CD4-positive, alpha-beta T cell treated with Interleukin-10 for 1 hour (primary cell): ENCODE data around the gene CIAO2B.
"Not testable (repeated sequence)": the region's sequence is repeated elsewhere in the genome, so short reads cannot be mapped to it uniquely, and the experiment has no call there.

Source experiments
- DNase-seq: peaks from one replicate; pipeline ENCODE4 v3.0.0-alpha.2; 2020

CIAO2B gene

DNA sequence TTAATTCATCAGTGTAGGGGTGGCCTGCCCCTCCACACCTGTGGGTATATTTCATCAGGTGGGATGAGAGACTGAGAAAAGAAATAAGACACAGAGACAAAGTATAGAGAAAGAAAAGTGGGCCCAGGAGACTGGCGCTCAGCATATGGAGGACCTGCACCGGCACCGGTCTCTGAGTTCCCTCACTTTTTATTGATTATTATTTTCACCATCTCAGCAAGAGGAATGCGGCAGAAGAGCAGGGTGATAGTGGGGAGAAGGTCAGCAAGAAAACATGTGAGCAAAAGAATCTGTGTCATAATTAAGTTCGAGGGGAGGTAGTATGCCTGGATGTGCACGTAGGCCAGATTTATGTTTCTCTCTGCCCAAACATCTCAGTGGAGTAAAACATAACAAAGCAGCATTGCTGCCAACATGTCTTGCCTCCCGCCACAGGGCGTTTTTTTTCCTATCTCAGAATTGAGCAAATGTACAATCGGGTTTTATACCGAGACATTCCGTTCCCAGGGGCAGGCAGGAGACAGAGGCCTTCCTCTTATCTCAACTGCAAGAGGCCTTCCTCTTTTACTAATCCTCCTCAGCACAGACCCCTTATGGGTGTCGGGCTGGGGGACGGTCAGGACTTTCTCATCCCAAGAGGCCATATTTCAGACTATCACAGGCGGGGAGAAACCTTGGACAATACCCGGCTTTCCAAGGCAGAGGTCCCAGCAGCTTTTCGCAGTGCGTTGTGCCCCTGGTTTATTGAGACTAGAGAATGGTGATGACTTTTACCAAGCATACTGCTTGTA is 21.4 kb upstream of the CIAO2B start:
- not testable (repeated sequence) for DNase-seq

DNA sequence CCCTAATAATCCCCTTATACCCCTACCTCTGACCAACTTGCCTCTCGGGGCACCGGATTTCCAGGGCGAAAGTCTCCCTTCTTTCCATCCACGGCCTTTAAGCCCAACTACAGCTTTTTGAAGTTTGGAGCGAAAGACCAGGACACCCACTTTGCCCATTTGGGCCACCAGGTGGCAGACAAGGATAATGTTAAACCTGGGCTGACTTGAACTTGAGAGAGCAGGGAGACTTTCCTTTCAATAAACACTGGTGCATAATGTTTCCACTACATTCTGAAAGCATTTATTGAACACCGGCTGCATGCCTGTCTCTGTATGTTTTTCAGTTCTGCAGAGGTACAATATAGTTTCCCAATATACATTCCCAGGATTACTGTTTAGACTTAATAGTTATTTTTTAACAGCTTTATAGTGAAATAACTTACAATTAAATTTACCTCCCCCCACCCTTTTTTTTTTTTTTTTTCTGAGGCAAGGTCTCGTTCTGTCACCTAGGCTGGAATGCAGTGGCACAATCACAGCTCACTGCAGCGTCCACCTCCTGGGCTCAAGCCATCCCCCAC is 20.0 kb upstream of the CIAO2B start:
- DNase-seq = peak; percentile 80

DNA sequence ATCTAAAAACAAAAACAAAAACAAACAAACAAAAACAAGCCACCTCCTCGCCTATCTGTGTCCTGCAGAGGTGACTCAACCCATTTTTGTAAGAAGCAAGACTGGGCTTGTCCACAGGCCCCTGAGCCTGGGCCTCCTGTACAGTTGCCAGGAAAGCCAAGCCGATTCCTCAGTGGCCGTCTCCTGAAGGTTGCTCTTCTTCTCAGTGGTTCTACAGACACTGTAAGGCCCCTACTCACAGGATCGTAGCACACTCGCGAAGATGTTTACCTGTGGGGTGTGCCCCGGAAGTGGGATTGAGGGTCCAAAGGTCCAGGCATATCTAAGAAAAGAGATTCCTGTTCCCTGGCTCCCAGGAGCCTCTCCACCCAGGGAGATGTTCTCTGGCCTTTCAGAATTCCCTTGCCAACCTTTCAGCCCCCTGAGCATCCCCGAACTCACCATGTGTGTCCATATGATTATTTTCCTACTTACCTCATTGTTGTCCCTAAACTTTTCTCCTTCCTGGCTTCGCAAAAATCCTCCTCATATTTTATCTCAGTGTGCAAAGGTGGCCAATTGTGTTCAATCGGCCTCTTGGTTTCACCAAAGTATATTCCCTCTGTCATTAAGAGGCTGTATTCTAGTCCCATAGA is 19.4 kb upstream of the CIAO2B start:
- DNase-seq = no peak

DNA sequence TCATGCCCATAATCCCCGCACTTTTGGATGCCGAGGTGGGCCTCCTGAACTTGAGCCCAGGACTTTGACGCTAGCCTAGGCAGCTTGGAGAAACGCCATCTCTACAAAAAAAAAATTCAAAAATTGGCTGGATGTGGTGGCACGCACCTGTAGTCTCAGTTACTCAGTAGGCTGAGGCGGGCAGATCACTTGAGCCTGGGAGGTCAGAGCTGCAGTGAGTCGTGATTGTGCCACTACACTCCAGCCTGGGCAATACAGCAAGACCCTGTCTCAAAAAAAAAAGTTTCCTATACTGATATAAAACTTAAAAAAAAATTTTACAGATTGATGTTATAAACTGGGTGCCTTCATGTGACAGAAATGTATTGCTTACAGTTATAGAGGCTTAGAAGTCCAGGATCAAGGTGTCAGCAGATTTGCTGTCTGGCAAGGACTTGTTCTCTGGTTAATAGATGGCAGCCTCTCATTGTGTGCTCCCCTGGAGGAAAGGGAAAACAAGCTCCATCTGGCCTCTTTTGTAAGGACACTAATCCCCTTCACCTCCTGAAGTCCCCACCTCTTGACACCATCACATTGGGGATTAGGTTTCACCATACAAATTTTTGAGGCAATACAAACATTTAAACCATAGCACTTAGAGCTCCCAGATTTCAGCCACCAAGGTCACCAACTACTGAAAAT is 18.4 kb upstream of the CIAO2B start:
- DNase-seq = no peak

DNA sequence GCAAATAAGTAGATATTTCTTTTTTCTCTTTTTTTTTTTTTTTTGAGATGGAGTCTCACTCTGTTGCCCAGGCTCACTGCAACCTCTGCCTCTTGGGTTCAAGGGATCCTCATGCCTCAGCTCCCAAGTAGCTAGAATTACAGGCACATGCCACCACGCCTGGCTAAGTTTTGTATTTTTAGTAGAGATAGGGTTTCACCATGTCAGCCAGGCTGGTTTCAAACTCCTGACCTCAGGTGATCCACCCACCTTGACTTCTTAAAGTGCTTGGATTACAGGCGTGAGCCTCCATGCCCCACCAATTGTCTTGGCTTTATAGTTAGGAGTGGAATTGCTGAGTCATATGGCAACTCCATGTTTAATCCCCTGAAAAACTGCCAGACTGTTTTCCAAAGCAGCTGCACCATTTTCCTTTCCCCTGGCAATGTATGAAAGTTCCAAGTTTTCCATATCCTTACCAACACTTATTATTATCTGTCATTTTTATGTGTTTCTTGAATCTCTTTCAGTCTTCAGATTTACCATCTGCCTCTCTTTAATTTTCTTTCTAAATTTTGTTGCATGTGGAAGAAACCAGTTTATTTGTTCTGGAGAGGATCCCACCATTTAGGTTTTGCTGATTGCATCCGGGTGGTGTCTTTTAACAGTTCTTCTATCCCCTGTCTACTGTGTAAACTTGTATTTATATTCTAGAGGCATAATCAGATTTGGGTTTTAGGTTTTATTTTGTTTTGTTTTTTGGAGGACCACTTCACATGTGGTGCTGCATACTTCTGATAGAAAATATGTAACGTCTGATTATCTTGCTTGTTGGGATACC is 17.0 kb upstream of the CIAO2B start:
- DNase-seq = no peak

DNA sequence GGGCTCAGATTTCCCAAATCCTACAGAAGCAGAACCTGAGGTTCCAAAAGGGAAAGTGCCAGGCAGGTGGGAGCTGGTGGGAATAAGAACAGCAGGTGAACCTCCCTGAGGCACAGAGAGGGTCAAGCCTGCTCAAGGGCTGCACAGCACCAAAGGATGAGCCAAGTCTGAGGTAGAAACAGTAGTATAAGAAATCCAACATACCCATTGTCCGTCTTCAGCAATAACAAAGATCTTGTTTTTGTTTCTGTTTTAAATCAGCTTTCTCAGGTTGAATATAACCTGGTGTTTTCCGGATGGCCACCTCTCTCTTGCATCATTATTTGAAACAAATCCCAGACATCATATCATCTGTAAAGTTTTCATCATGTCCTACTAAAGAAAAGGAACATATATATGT is 16.2 kb upstream of the CIAO2B start:
- no peak for DNase-seq

DNA sequence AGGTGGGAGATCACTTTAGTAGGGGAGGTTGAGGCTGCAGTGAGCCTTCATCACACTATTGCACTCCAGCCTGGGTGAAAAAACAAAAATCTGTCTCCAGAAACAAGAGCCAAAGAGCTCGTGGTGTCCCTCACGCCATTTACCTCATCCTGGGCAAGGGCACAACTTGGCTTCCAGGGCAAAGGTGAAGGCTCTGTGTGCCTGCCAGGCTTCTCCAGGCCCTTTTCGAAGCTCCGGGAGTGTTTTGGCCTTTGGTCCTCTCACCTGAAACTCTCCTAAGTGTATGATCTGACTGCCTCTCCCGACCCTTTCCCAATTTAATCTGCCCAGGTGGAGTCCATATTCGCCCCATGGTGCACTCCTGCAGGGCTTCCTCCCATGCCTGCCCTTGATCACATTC is 15.3 kb upstream of the CIAO2B start:
- no peak for DNase-seq

DNA sequence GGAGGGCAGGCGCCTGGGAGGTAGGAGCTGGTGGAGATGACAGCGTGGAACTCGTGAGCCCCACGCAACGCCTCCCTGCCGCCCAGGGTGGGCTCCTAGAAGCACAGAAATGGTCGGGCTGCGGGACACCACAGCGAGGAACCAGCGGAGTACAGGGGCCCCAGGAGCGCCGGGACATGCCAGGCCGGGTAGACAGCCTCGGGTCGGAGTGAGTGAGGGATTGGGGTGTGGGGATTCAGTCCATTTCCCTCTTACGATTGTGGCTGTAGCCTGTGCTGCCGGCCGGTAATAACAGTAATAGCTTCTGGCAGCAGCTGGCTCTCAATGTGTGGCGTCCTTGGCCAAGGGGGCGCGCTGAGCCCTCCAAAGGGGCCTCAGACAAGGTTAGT is 14.6 kb upstream of the CIAO2B start:
- DNase-seq = no peak

DNA sequence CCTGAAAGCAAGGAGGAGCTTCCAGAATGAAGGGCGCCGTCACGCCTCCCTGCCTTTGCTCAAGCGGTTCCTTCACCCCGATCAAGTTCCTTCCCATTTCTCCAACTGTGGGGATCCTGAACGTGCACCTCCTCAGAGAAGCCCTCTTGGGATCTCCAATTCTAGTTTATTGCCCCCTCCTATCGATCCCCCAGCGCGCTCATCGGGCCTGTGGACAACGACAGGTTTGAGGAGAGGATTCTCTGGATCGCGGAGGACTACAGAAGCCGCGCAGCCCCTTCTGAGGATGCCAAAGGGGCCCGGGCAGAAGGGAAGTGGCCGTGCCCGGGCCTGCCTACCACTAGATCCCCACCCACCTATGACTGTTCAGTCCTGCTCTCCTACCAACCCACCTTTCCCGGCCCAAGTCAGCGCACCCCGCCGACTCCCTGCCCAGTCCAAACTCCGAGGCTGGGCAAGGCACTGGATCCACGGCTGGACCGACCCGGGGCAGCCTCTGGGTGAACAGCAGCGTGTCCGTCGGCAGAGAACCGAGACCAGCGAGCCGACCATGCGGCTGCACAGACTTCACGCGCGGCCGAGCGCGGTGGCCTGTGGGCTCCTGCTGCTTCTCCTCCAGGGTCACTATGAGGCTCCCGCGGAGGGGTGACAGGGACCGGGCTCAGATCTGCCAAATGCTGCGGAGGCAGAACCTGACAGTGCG is 14.1 kb upstream of the CIAO2B start:
- DNase-seq = no peak

DNA sequence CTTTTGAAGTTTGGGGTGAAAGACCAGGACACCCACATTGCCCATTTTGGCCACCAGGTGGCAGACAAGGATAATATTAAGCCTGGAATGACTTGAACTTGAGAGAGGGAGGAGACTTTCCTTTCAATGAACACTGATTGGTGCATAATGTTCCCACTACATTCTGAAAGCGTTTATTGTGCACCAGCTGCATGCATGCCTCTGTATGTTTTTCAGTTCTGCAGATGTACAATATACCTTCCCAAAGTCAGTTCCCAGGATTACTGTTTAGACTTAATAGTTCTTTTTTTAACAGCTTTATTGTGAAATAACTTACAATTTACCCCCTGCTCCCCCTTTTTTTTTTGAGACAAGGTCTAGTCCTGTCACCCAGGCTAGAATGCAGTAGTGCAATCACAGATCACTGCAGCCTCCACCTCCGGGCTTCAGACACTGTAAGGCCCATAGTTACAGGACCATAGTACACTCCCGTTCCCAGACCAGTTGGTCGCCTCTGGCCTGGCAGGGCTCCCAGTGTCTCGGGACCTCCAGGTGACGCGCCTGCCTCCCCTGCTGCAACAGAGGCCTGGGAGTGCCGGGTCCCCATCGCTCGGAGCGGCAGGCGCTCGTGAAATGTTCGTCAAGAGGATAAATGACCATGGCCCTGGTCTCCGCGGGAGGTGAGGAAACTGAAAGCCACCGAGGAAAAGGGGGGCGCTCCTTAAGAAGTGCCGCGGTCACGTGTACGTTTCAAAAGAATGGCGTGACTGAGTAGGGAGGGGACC is 13.3 kb upstream of the CIAO2B start:
- DNase-seq = peak; percentile 88

DNA sequence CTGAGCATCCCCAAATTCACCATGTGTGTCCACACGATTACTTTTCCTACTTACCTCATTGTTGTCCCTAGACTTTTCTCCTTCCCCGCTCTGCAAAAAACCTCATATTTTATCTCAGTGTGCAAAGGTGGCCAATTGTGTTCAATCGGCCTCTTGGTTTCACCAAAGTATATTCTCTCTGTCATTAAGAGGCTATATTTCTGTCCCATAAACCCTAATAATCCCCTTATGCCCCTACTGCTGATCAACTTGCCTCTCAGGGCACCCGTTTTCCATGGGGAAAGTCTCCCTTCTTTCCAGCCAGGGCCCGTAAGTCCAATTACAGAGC is 12.7 kb upstream of the CIAO2B start:
- no peak for DNase-seq

DNA sequence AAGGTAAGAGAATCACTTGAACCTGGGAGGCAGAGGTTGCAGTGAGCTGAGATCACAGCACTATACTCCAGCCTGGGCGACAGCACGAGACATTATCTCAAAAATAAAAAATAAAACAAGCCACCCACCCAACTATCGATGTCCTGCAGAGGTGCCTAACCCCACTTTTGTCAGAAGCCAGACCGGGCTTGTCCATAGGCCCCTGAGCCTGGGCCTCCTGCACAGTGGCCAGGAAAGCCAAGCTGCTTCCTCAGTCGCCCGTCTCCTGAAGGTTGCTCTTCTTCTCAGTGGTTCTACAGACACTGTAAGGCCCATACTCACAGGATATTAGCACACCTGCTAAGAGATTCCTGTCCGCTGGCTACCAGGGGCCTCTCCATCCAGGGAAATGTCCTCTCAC is 12.3 kb upstream of the CIAO2B start:
- DNase-seq = no peak

DNA sequence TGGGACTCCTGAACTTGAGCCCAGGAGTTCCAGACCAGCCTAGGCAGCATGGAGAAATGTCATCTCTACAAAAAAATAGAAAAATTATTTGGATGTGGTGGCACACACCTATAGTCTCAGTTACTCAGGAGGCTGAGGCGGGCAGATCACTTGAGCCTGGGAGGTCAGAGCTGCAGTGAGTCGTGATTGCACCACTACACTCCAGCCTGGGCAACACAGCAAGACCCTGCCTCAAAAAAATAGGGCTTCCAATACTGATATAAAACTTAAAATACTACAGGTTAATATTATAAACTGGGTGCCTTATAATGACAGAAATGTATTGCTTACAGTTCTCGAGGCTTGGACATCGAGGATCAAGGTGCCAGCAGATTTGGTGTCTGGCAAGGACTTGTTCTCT is 11.7 kb upstream of the CIAO2B start:
- DNase-seq = no peak

DNA sequence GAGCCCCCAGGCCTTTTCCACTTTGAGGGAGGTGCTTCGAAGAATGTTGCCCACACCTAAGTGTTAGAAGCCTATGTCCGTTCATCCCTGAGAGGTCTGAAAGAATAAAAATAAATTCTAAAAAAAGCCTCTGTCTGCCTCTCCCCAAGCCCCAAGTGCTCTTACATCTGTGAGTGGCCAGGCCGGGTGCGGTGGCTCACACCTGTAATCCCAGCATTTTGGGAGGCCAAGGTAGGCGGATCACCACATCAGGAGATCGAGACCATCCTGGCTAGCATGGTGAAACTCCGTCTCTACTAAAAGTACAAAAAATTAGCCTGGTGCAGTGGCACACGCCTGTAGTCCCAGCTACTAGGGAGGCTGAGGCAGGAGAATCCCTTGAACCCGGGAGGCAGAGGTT is 10.8 kb upstream of the CIAO2B start:
- DNase-seq = not testable (repeated sequence)

DNA sequence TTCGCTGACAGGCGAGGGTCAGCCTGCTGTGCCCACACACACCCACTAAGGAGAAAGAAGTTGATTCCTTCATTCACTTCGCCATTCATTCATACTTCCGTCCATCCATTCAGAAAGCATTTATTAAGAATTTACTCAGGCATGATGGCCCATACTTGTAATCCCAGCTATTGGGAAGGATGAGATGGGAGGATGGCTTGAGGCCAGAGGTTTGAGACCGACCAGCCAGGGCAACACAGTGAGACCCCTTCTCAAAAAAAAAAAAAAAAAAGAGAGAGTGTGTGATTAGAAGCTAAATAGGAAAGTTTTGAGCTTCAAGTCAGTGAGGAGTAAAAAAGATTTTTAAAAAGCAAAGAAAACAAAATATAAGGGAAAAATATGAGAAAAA is 9.8 kb upstream of the CIAO2B start:
- no peak for DNase-seq

DNA sequence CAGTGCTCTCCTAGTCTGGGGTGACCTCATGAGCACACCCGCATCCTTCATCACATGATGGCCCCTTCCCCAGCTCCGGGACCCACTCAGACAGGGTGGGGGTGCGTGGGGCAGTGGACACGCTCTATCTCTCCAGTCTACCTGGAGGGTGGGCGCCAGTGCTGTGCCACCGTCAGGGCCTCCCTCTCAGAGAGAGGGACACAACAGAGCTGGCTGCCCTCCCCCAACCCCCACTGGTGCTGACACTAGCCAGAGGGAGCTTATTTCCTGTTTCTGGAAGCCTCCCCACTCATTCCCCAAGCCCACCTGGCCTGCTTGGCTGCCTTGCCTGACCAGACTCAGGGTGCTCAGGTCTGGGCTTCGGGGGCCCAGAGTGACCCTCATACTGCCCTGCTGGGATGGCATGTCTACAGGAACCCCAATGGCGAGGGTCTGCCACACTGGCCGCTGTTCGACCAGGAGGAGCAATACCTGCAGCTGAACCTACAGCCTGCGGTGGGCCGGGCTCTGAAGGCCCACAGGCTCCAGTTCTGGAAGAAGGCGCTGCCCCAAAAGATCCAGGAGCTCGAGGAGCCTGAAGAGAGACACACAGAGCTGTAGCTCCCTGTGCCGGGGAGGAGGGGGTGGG is 9.3 kb upstream of the CIAO2B start:
- DNase-seq = no peak

DNA sequence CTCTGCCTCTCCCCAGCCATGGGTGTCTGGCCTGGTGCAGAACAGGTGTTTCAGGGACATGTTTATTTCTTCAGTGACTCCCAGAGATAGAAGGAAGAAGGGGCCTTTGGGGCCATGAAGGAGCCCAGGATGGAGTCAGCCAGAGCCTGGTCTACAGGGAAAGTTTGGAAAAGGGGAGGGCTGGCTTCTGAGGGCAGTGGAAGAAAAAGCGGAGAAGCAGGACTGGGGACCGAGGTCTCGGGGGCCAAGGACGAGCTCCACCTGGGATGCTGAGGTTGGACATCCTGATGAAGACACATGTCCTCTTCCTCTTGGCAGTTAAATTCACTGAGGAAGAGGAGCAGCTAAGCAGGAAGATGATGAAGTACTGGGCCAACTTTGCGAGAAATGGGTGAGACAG is 8.8 kb upstream of the CIAO2B start:
- DNase-seq = no peak

DNA sequence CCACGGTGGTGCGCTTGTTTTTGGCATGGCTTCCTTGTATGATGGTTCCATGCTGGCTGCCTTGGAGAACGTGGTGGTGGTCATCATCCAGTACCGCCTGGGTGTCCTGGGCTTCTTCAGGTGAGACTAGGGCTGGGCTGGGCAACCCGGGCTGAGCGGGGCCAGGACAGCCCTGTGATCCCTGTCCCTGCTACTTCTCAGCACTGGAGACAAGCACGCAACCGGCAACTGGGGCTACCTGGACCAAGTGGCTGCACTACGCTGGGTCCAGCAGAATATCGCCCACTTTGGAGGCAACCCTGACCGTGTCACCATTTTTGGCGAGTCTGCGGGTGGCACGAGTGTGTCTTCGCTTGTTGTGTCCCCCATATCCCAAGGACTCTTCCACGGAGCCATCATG is 6.0 kb upstream of the CIAO2B start:
- no peak for DNase-seq

DNA sequence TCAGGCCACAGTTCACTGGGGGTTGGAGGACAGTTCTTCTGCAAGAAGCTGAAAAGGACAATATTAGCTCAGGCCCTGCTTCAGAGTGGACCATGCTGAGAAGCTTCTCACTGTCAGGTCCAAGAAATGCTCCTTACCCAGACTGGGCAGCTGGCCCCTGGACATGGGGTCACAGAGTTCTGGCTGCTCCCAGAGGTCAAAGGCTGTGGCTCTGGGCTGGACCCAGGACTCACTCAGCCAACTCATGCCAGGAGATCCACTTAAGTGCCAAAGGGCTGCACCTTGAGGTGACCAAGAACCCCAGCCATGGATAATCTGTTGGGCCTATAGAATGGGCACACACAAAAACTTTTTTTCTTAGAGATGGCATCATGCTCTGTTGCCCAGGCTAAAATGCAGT is 5.2 kb upstream of the CIAO2B start:
- DNase-seq = no peak

DNA sequence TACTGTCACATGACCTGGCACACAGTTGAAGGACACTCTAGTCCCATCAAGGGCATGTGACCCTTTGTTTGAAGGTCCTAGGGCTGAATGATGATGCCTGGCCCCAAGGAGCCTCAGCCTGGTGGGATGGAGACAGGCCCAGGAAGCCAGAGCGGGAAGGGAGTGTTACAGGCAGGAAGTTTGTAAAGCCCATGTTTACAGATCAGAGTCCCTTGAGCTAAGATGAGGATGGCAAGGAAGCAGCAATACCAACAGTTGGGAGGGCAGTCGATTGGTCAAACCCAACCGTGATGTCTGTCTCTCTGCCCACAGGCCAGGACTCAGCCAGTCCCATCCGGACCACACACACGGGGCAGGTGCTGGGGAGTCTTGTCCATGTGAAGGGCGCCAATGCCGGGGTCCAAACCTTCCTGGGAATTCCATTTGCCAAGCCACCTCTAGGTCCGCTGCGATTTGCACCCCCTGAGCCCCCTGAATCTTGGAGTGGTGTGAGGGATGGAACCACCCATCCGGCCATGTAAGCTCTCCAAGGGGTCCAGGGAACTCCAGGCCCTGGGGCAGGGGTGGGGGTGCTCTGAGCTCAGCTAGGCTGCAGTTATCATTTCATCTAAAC is 3.6 kb upstream of the CIAO2B start:
- DNase-seq = no peak
